GM23338 (cell line): Measurements from ENCODE around the gene SCN3A. TPM values are rescaled to one million over a fixed set of nuclear protein-coding genes. Genes with fewer than 3 reads are reported as not detected.

ENCODE experiments used
- ATAC-seq: fragments of 200-7000 bp; cut with Tn5 transposase; 3 replicates; pipeline ENCODE4 v1.9.1; 2020
- DNase-seq: peaks from one replicate; pipeline ENCODE4 v3.0.0-alpha.2; 2015; ENCODE audit warnings: low spot score
- H2AFZ ChIP-seq: fragments of 200-600 bp; sonication (generic); 2 replicates; pipeline ENCODE4 v1.8.0; 2016; ENCODE audit warnings: antibody characterized with exemption, mild to moderate bottlenecking, moderate library complexity
- H3F3A ChIP-seq: fragments of 200-600 bp; sonication (generic); replicated peaks from 2 replicates; pipeline ENCODE4 v1.8.0; 2017; ENCODE audit warnings: antibody characterized with exemption, mixed run types, low read depth
- H3K27ac ChIP-seq: fragments of 200-600 bp; sonication (generic); 2 replicates; pipeline ENCODE4 v1.6.1; 2016; ENCODE audit warnings: low read depth
- H3K27me3 ChIP-seq: fragments of 200-600 bp; sonication (generic); 2 replicates; pipeline ENCODE4 v1.8.0; 2016; ENCODE audit warnings: mild to moderate bottlenecking, mixed run types, moderate library complexity; ENCODE audit not compliant: insufficient read depth
- H3K36me3 ChIP-seq: fragments of 200-600 bp; sonication (generic); 2 replicates; pipeline ENCODE4 v1.8.0; 2016; ENCODE audit warnings: mild to moderate bottlenecking; ENCODE audit not compliant: insufficient read depth
- H3K4me1 ChIP-seq: fragments of 200-600 bp; sonication (generic); 2 replicates; pipeline ENCODE4 v1.8.0; 2016; ENCODE audit warnings: mild to moderate bottlenecking, moderate library complexity; ENCODE audit not compliant: insufficient read depth
- H3K4me2 ChIP-seq: fragments of 200-600 bp; sonication (generic); 2 replicates; pipeline ENCODE4 v1.7.1; 2017; ENCODE audit warnings: mixed run types
- H3K4me3 ChIP-seq: fragments of 200-600 bp; sonication (generic); 2 replicates; pipeline ENCODE4 v1.6.1; 2016; ENCODE audit warnings: mixed run types
- H3K79me2 ChIP-seq: fragments of 200-600 bp; sonication (generic); replicated peaks from 2 replicates; pipeline ENCODE4 v1.8.0; 2017; ENCODE audit warnings: mild to moderate bottlenecking; ENCODE audit not compliant: insufficient read depth
- H3K9me2 ChIP-seq: fragments of 200-600 bp; sonication (generic); 2 replicates; pipeline ENCODE4 v1.8.0; 2017; ENCODE audit not compliant: insufficient read depth
- H4K20me1 ChIP-seq: fragments of 200-600 bp; sonication (generic); replicated peaks from 2 replicates; pipeline ENCODE4 v1.8.0; 2017; ENCODE audit warnings: mild to moderate bottlenecking; ENCODE audit not compliant: insufficient read depth
- H3K27ac Mint-ChIP-seq: 2 replicates; pipeline ENCODE4 v1.8.0; 2020; ENCODE audit warnings: inconsistent platforms, mild to moderate bottlenecking, moderate library complexity, mixed read lengths
- H3K27me3 Mint-ChIP-seq: 3 replicates; pipeline ENCODE4 v1.8.0; 2022; ENCODE audit warnings: low read depth, mild to moderate bottlenecking, moderate library complexity, mixed read lengths, inconsistent platforms; ENCODE audit not compliant: insufficient read depth, poor library complexity
- H3K36me3 Mint-ChIP-seq: 3 replicates; pipeline ENCODE4 v1.8.0; 2021; ENCODE audit warnings: low read depth, mild to moderate bottlenecking, inconsistent platforms, moderate library complexity, mixed read lengths
- H3K4me1 Mint-ChIP-seq: 3 replicates; pipeline ENCODE4 v1.8.0; 2020; ENCODE audit warnings: mild to moderate bottlenecking, inconsistent platforms, mixed read lengths
- H3K4me3 Mint-ChIP-seq: 3 replicates; pipeline ENCODE4 v1.8.0; 2021; ENCODE audit warnings: moderate library complexity, mild to moderate bottlenecking, inconsistent platforms, mixed read lengths
- H3K9me3 Mint-ChIP-seq: 3 replicates; pipeline ENCODE4 v1.8.0; 2020; ENCODE audit warnings: moderate library complexity, mild to moderate bottlenecking, inconsistent platforms, mixed read lengths
- CREB1 ChIP-seq: fragments of 250-450 bp; sonication (Bioruptor Pico); IDR thresholded peaks from 2 replicates; pipeline ENCODE4 v1.5.0; 2020; ENCODE audit warnings: low read depth, mild to moderate bottlenecking, moderate library complexity
- EZH2 ChIP-seq: fragments of 200-600 bp; sonication (generic); IDR thresholded peaks from one replicate; pipeline ENCODE4 v1.8.0; 2017; ENCODE audit warnings: antibody characterized with exemption, mild to moderate bottlenecking, low read depth; ENCODE audit not compliant: unreplicated experiment
- EZH2phosphoT487 ChIP-seq: fragments of 200-600 bp; sonication (generic); IDR thresholded peaks from one replicate; pipeline ENCODE4 v1.8.1; 2018; ENCODE audit warnings: antibody characterized with exemption; ENCODE audit not compliant: unreplicated experiment
- JUNB ChIP-seq: IDR thresholded peaks from one replicate; pipeline ENCODE4 v1.6.1; 2016; ENCODE audit warnings: antibody characterized with exemption; ENCODE audit not compliant: unreplicated experiment
- NANOG ChIP-seq: IDR thresholded peaks from 2 replicates; pipeline ENCODE4 v1.6.1; 2016; ENCODE audit warnings: antibody characterized with exemption, borderline replicate concordance
- POLR2AphosphoS5 ChIP-seq: IDR thresholded peaks from 2 replicates; pipeline ENCODE4 v1.6.1; 2016; ENCODE audit warnings: antibody characterized with exemption, low read depth
- STAT1 ChIP-seq: IDR thresholded peaks from one replicate; pipeline ENCODE4 v1.6.1; 2016; ENCODE audit warnings: antibody characterized with exemption; ENCODE audit not compliant: unreplicated experiment
- ZNF114 ChIP-seq: fragments of 250-450 bp; sonication (Bioruptor Pico); IDR thresholded peaks from 2 replicates; pipeline ENCODE4 v1.5.0; 2020; ENCODE audit warnings: mild to moderate bottlenecking, moderate library complexity
- ZNF331 ChIP-seq: fragments of 250-450 bp; sonication (Bioruptor Pico); IDR thresholded peaks from 2 replicates; pipeline ENCODE4 v1.5.0; 2020; ENCODE audit warnings: low read depth, mild to moderate bottlenecking, moderate library complexity
- polyA plus RNA-seq: library from polyadenylated mRNA; unstranded; fragments of >200 nt; fragmentation: Nextera tagmentation; extraction: Ambion mirVana; gene quantifications from 2 replicates; pipeline ENCODE4 v1.2.1, GENCODE V29; 2016
- total RNA-seq: library from RNA; depleted of rRNA; stranded (reverse); fragments of >200 nt; shearing (Covaris generic); gene quantifications from 2 replicates; pipeline ENCODE4 v1.2.3, GENCODE V29; 2014
- TF ChIP-seq, protein P1 (sequence below), 2 experiments: fragments of 200-600 bp in 1 of 2; sonication (generic) in 1 of 2; conservative IDR thresholded peaks; 2 replicates each; pipeline versions ENCODE4 v1.5.1 to v1.6.1; 2016 to 2017; ENCODE audit warnings: antibody characterized with exemption in 2 of 2, low read depth in 2 of 2, mild to moderate bottlenecking in 2 of 2, moderate library complexity in 1 of 2
- TF ChIP-seq, protein P2 (sequence below): IDR thresholded peaks from one replicate; pipeline ENCODE4 v1.6.1; 2018; ENCODE audit warnings: antibody characterized with exemption; ENCODE audit not compliant: unreplicated experiment
- TF ChIP-seq, protein P3 (sequence below): fragments of 250-450 bp; sonication (Bioruptor Pico); IDR thresholded peaks from 2 replicates; pipeline ENCODE4 v1.5.0; 2020; ENCODE audit warnings: mild to moderate bottlenecking, moderate library complexity
- TF ChIP-seq, protein P4 (sequence below): IDR thresholded peaks from 2 replicates; pipeline ENCODE4 v1.6.1; 2016; ENCODE audit warnings: antibody characterized with exemption

The SCN3A gene
- total and polyA plus RNA-seq, 2 experiments from 2014 or later: 0.66 TPM; not detected in 1

DNA sequence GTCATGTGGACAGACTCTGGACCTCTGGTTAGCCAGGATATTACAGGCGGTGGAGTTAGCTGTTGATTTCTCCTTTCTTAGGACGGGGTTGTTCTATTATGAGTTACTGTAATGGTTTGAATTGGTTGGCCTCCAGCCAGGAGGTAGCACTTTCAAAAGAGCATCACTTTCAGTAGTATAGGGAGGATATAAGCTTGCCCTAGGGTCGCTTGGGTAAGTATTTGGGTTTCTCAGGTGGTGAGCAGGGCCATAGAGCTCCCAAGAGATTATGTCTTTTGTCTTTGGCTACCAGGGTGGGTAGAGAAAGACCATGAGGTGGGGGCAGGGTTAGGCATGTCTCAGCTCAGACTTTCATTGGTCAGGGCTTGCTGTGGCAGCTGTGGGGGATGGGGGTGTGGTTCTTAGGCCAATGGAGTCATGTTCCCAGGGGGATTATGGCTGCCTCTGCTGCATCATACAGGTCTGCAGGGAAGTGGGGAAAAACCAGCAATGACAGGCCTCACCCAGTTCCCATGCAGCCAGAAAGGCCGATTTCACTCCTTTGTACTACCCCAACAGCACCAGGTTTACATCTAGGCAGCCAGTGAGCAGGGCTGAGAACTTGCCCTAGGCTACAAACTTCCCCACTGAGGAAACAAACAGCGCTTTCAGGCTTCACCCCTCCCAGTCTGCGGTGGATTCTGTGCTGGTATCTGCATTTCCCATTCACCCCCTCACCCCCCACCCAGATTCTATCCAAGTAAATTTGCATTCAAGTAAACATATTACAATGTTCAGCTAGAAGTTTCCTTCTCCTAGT is 159.1 kb downstream of the SCN3A start:
- TF ChIP-seq STAT1 (no peak), CREB1 (no peak), ZNF114 (CRISPR knock-in tag) (no peak), EZH2phosphoT487 (no peak), NANOG (no peak), EZH2 (no peak), POLR2AphosphoS5 (no peak), ZNF331 (CRISPR knock-in tag) (no peak), JUNB (no peak)
- TF ChIP-seq, protein P1, sequence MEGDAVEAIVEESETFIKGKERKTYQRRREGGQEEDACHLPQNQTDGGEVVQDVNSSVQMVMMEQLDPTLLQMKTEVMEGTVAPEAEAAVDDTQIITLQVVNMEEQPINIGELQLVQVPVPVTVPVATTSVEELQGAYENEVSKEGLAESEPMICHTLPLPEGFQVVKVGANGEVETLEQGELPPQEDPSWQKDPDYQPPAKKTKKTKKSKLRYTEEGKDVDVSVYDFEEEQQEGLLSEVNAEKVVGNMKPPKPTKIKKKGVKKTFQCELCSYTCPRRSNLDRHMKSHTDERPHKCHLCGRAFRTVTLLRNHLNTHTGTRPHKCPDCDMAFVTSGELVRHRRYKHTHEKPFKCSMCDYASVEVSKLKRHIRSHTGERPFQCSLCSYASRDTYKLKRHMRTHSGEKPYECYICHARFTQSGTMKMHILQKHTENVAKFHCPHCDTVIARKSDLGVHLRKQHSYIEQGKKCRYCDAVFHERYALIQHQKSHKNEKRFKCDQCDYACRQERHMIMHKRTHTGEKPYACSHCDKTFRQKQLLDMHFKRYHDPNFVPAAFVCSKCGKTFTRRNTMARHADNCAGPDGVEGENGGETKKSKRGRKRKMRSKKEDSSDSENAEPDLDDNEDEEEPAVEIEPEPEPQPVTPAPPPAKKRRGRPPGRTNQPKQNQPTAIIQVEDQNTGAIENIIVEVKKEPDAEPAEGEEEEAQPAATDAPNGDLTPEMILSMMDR (conservative IDR thresholded peaks at IDR 0.05; ENCODE audit: low read depth in 2 of 2): no peak
- TF ChIP-seq, protein P2, sequence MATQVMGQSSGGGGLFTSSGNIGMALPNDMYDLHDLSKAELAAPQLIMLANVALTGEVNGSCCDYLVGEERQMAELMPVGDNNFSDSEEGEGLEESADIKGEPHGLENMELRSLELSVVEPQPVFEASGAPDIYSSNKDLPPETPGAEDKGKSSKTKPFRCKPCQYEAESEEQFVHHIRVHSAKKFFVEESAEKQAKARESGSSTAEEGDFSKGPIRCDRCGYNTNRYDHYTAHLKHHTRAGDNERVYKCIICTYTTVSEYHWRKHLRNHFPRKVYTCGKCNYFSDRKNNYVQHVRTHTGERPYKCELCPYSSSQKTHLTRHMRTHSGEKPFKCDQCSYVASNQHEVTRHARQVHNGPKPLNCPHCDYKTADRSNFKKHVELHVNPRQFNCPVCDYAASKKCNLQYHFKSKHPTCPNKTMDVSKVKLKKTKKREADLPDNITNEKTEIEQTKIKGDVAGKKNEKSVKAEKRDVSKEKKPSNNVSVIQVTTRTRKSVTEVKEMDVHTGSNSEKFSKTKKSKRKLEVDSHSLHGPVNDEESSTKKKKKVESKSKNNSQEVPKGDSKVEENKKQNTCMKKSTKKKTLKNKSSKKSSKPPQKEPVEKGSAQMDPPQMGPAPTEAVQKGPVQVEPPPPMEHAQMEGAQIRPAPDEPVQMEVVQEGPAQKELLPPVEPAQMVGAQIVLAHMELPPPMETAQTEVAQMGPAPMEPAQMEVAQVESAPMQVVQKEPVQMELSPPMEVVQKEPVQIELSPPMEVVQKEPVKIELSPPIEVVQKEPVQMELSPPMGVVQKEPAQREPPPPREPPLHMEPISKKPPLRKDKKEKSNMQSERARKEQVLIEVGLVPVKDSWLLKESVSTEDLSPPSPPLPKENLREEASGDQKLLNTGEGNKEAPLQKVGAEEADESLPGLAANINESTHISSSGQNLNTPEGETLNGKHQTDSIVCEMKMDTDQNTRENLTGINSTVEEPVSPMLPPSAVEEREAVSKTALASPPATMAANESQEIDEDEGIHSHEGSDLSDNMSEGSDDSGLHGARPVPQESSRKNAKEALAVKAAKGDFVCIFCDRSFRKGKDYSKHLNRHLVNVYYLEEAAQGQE: no peak
- TF ChIP-seq, protein P3, sequence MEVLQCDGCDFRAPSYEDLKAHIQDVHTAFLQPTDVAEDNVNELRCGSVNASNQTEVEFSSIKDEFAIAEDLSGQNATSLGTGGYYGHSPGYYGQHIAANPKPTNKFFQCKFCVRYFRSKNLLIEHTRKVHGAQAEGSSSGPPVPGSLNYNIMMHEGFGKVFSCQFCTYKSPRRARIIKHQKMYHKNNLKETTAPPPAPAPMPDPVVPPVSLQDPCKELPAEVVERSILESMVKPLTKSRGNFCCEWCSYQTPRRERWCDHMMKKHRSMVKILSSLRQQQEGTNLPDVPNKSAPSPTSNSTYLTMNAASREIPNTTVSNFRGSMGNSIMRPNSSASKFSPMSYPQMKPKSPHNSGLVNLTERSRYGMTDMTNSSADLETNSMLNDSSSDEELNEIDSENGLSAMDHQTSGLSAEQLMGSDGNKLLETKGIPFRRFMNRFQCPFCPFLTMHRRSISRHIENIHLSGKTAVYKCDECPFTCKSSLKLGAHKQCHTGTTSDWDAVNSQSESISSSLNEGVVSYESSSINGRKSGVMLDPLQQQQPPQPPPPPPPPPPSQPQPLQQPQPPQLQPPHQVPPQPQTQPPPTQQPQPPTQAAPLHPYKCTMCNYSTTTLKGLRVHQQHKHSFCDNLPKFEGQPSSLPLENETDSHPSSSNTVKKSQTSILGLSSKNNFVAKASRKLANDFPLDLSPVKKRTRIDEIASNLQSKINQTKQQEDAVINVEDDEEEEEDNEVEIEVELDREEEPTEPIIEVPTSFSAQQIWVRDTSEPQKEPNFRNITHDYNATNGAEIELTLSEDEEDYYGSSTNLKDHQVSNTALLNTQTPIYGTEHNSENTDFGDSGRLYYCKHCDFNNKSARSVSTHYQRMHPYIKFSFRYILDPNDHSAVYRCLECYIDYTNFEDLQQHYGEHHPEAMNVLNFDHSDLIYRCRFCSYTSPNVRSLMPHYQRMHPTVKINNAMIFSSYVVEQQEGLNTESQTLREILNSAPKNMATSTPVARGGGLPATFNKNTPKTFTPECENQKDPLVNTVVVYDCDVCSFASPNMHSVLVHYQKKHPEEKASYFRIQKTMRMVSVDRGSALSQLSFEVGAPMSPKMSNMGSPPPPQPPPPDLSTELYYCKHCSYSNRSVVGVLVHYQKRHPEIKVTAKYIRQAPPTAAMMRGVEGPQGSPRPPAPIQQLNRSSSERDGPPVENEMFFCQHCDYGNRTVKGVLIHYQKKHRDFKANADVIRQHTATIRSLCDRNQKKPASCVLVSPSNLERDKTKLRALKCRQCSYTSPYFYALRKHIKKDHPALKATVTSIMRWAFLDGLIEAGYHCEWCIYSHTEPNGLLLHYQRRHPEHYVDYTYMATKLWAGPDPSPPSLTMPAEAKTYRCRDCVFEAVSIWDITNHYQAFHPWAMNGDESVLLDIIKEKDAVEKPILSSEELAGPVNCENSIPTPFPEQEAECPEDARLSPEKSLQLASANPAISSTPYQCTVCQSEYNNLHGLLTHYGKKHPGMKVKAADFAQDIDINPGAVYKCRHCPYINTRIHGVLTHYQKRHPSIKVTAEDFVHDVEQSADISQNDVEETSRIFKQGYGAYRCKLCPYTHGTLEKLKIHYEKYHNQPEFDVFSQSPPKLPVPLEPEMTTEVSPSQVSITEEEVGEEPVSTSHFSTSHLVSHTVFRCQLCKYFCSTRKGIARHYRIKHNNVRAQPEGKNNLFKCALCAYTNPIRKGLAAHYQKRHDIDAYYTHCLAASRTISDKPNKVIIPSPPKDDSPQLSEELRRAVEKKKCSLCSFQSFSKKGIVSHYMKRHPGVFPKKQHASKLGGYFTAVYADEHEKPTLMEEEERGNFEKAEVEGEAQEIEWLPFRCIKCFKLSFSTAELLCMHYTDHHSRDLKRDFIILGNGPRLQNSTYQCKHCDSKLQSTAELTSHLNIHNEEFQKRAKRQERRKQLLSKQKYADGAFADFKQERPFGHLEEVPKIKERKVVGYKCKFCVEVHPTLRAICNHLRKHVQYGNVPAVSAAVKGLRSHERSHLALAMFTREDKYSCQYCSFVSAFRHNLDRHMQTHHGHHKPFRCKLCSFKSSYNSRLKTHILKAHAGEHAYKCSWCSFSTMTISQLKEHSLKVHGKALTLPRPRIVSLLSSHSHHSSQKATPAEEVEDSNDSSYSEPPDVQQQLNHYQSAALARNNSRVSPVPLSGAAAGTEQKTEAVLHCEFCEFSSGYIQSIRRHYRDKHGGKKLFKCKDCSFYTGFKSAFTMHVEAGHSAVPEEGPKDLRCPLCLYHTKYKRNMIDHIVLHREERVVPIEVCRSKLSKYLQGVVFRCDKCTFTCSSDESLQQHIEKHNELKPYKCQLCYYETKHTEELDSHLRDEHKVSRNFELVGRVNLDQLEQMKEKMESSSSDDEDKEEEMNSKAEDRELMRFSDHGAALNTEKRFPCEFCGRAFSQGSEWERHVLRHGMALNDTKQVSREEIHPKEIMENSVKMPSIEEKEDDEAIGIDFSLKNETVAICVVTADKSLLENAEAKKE (CRISPR knock-in tag): no peak
- TF ChIP-seq, protein P4, sequence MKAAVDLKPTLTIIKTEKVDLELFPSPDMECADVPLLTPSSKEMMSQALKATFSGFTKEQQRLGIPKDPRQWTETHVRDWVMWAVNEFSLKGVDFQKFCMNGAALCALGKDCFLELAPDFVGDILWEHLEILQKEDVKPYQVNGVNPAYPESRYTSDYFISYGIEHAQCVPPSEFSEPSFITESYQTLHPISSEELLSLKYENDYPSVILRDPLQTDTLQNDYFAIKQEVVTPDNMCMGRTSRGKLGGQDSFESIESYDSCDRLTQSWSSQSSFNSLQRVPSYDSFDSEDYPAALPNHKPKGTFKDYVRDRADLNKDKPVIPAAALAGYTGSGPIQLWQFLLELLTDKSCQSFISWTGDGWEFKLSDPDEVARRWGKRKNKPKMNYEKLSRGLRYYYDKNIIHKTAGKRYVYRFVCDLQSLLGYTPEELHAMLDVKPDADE: no peak
- Mint-ChIP-seq H3K4me3 (no peak overlapping the region), H3K27me3 (no peaks in the 10 kb centered on the region), H3K27ac (peak overlapping the region; percentile 88), H3K9me3 (0 out of 3 replicates have a peak, but pooled peaks cover 2% of the 10 kb centered on the region), H3K4me1 (peaks cover 13% of the 10 kb centered on the region), H3K36me3 (no peaks in the 10 kb centered on the region)
- H3K36me3 ChIP-seq: no peaks in the 10 kb centered on the region
- H3K4me2 ChIP-seq: no peak overlapping the region
- H3K4me3 ChIP-seq: no peak overlapping the region
- no peak for DNase-seq
- ATAC-seq: peak; percentile 49; the same call in 2 of the 3 replicates
- peaks cover 9% of the 10 kb centered on the region for H3K9me2 ChIP-seq
- H4K20me1 ChIP-seq: no peaks in the 10 kb centered on the region
- no peak overlapping the region for H3K27ac ChIP-seq
- H2AFZ ChIP-seq: peak overlapping the region; percentile 90; the same call in 1 of the 2 replicates
- H3K4me1 ChIP-seq: no peaks in the 10 kb centered on the region; the same call in 1 of the 2 replicates
- no peaks in the 10 kb centered on the region for H3K79me2 ChIP-seq
- no peaks in the 10 kb centered on the region for H3F3A ChIP-seq
- H3K27me3 ChIP-seq: no peaks in the 10 kb centered on the region
